ENCODE data around the gene ASB14.
A peak's percentile ranks its signal among the peaks of the same experiment; 100 is the strongest.

ASB14 gene

GRCh38 chr3:57227930-57228751 is 64.3 kb downstream of the ASB14 start (continued):
- TF ChIP-seq ZBTB10 (tag by site-specific recombination; IDR thresholded peaks at IDR 0.05) (no peak), SP2 (tag by site-specific recombination; IDR thresholded peaks at IDR 0.05) (no peak), ZNF138 (tag by site-specific recombination; IDR thresholded peaks at IDR 0.05; ENCODE audit: borderline replicate concordance) (no peak), SCRT2 (tag by site-specific recombination; IDR thresholded peaks at IDR 0.05) (no peak), ZNF211 (tag by site-specific recombination; IDR thresholded peaks at IDR 0.05; ENCODE audit: low read depth) (no peak), ZNF292 (tag by site-specific recombination; IDR thresholded peaks at IDR 0.05; ENCODE audit: borderline replicate concordance, low read depth) (no peak), ZNF341 (tag by site-specific recombination; IDR thresholded peaks at IDR 0.05; ENCODE audit: low read depth) (peak; percentile 14; the same call in 1 of the 2 replicates), ZNF398 (tag by site-specific recombination; IDR thresholded peaks at IDR 0.05) (no peak), ZNF473 (tag by site-specific recombination; IDR thresholded peaks at IDR 0.05) (no peak), ZSCAN16 (tag by site-specific recombination; IDR thresholded peaks at IDR 0.05) (no peak), ZFP37 (tag by site-specific recombination; IDR thresholded peaks at IDR 0.05) (no peak), ZNF670 (tag by site-specific recombination; IDR thresholded peaks at IDR 0.05; ENCODE audit: low read depth) (no peak), WT1 (tag by site-specific recombination; IDR thresholded peaks at IDR 0.05) (no peak), ZNF747 (tag by site-specific recombination; IDR thresholded peaks at IDR 0.05) (no peak), ZSCAN18 (tag by site-specific recombination; IDR thresholded peaks at IDR 0.05) (no peak), BCL11A (tag by site-specific recombination; IDR thresholded peaks at IDR 0.05; ENCODE audit: low read depth) (no peak), ZNF596 (tag by site-specific recombination; IDR thresholded peaks at IDR 0.05) (peak; percentile 38; the same call in 1 of the 2 replicates), ZNF394 (tag by site-specific recombination; IDR thresholded peaks at IDR 0.05; ENCODE audit: borderline replicate concordance) (peak; percentile 55; the same call in 1 of the 2 replicates), KLF10 (tag by site-specific recombination; IDR thresholded peaks at IDR 0.05) (no peak; the same call in 1 of the 2 replicates), ZEB2 (tag by site-specific recombination; IDR thresholded peaks at IDR 0.05) (peak; percentile 20; the same call in 1 of the 2 replicates), ZNF335 (tag by site-specific recombination; conservative IDR thresholded peaks at IDR 0.05) (peak; percentile 35), GLI4 (tag by site-specific recombination; IDR thresholded peaks at IDR 0.05) (no peak)
- TF ChIP-seq, protein P1, sequence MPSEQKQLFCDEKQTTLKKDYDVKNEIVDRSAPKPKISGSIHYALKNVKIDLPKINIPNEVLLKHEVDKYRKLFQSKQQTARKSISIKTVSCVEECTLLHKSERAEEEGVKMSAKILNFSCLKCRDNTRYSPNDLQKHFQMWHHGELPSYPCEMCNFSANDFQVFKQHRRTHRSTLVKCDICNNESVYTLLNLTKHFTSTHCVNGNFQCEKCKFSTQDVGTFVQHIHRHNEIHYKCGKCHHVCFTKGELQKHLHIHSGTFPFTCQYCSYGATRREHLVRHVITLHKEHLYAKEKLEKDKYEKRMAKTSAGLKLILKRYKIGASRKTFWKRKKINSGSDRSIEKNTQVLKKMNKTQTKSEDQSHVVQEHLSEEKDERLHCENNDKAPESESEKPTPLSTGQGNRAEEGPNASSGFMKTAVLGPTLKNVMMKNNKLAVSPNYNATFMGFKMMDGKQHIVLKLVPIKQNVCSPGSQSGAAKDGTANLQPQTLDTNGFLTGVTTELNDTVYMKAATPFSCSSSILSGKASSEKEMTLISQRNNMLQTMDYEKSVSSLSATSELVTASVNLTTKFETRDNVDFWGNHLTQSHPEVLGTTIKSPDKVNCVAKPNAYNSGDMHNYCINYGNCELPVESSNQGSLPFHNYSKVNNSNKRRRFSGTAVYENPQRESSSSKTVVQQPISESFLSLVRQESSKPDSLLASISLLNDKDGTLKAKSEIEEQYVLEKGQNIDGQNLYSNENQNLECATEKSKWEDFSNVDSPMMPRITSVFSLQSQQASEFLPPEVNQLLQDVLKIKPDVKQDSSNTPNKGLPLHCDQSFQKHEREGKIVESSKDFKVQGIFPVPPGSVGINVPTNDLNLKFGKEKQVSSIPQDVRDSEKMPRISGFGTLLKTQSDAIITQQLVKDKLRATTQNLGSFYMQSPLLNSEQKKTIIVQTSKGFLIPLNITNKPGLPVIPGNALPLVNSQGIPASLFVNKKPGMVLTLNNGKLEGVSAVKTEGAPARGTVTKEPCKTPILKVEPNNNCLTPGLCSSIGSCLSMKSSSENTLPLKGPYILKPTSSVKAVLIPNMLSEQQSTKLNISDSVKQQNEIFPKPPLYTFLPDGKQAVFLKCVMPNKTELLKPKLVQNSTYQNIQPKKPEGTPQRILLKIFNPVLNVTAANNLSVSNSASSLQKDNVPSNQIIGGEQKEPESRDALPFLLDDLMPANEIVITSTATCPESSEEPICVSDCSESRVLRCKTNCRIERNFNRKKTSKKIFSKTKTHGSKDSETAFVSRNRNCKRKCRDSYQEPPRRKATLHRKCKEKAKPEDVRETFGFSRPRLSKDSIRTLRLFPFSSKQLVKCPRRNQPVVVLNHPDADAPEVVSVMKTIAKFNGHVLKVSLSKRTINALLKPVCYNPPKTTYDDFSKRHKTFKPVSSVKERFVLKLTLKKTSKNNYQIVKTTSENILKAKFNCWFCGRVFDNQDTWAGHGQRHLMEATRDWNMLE (tag by site-specific recombination; conservative IDR thresholded peaks at IDR 0.05; ENCODE audit: low read depth): no peak

All from HEK293 (cell line).